Activated T-helper 17 cell treated with anti-CD3 and anti-CD28 coated beads, Interleukin-2, amount 50 U/mL, for 72 hours (primary cell): ENCODE data around the gene PCSK4. TPM values are rescaled to one million over a fixed set of nuclear protein-coding genes. Genes with fewer than 3 reads are reported as not detected.
A peak's percentile ranks its signal among the peaks of the same experiment; 100 is the strongest.

ENCODE experiments used
- ATAC-seq: fragments of 150-1000 bp; cut with Tn5 transposase; replicated peaks from 2 replicates; pipeline ENCODE4 v1.10.0; 2021; ENCODE audit warnings: mild to moderate bottlenecking, moderate library complexity
- H3K27ac Mint-ChIP-seq: one replicate; pipeline ENCODE4 v1.8.0; 2022; ENCODE audit warnings: mixed read lengths
- H3K27me3 Mint-ChIP-seq: one replicate; pipeline ENCODE4 v1.8.0; 2022; ENCODE audit warnings: mixed read lengths
- H3K36me3 Mint-ChIP-seq: one replicate; pipeline ENCODE4 v1.8.0; 2022; ENCODE audit warnings: low read depth, mild to moderate bottlenecking, mixed read lengths
- H3K4me1 Mint-ChIP-seq: one replicate; pipeline ENCODE4 v1.8.0; 2022; ENCODE audit warnings: mixed read lengths
- H3K4me3 Mint-ChIP-seq: one replicate; pipeline ENCODE4 v1.8.0; 2022; ENCODE audit warnings: mild to moderate bottlenecking, mixed read lengths
- H3K9me3 Mint-ChIP-seq: one replicate; pipeline ENCODE4 v1.8.0; 2022; ENCODE audit warnings: mixed read lengths
- total RNA-seq, 2 donors: library from RNA; stranded (reverse); gene quantifications; one replicate each; pipeline ENCODE4 v1.2.3, GENCODE V29; 2022

The PCSK4 gene
- total RNA-seq, 2 donors from 2014 or later: 2.4 to 7.8 TPM

- no peaks in the 10 kb centered on the region for H3K9me3 Mint-ChIP-seq
- H3K27ac Mint-ChIP-seq: no peak overlapping the region
- H3K36me3 Mint-ChIP-seq: peaks cover 8% of the 10 kb centered on the region
- H3K27me3 Mint-ChIP-seq: peaks cover 18% of the 10 kb centered on the region
- H3K4me1 Mint-ChIP-seq: peaks cover 9% of the 10 kb centered on the region
- peak; percentile 65 for ATAC-seq
- H3K4me3 Mint-ChIP-seq: peak overlapping the region; percentile 23
These were observed 34.6 kb downstream of the PCSK4 start for GRCh38 chr19:1455336-1456120.

DNA sequence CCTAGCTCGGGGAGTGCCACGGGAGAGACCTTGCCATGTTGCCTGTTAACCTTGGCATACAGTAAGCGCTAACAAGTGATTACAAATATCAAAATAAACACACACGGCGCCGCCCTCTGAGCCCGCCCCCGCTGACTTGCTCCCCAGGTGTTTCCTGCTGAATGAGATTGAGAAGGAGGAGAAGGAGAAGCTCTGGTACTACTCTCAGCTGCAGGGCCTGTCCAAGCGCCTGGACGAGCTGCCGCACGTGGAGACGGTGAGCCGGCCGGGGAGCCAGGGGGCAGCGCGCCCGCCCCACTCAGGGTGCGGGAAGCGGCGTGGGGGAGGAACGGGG lies 35.2 kb downstream of the PCSK4 start:
- peaks cover 9% of the 10 kb centered on the region for H3K36me3 Mint-ChIP-seq
- no peak overlapping the region for H3K27ac Mint-ChIP-seq
- H3K9me3 Mint-ChIP-seq: no peaks in the 10 kb centered on the region

GRCh38 chr19:1453525-1454364 lies 36.4 kb downstream of the PCSK4 start:
- H3K27ac Mint-ChIP-seq: no peak overlapping the region
- no peak for ATAC-seq
- no peaks in the 10 kb centered on the region for H3K9me3 Mint-ChIP-seq
- peaks cover 5% of the 10 kb centered on the region for H3K4me1 Mint-ChIP-seq
- peaks cover 11% of the 10 kb centered on the region for H3K36me3 Mint-ChIP-seq
- H3K27me3 Mint-ChIP-seq: peaks cover 23% of the 10 kb centered on the region
- no peak overlapping the region for H3K4me3 Mint-ChIP-seq

More for the DNA sequence above, 35.2 kb downstream of the PCSK4 start:
- no peak overlapping the region for H3K4me3 Mint-ChIP-seq
- H3K27me3 Mint-ChIP-seq: peaks cover 19% of the 10 kb centered on the region
- H3K4me1 Mint-ChIP-seq: peaks cover 9% of the 10 kb centered on the region
- no peak for ATAC-seq

DNA sequence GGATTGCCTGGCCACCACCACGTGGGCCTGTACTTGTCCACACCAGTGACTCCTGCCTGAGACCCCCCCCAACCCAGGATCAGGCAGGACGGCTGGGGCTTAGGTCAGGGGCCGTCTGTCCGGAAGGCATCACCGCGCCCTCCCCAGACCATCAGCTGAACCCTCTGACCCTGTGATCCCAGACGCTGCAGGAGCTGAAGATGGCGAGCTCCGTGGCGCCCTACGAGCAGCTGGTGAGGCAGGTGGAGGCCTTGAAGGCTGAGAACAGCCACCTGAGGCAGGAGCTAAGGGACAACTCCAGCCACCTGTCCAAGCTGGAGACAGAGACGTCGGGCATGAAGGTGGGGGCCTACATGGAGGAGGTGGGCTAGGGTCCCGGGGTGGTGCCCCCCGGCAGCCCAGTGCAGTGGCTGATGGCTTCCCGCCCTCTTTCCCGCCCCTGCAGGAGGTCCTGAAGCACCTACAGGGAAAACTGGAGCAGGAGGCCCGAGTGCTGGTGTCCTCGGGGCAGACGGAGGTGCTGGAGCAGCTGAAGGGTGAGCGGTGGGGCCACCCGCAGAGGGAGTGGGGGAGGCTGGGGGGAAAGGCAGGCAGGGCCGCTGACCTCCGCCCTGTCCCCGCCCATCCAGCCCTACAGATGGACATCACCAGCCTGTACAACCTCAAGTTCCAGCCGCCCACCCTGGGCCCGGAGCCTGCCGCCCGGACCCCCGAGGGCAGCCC lies 37.2 kb downstream of the PCSK4 start:
- Mint-ChIP-seq H3K36me3 (peaks cover 15% of the 10 kb centered on the region), H3K4me3 (no peak overlapping the region), H3K27ac (no peak overlapping the region), H3K9me3 (no peaks in the 10 kb centered on the region), H3K27me3 (peaks cover 26% of the 10 kb centered on the region), H3K4me1 (peaks cover 4% of the 10 kb centered on the region)
- no peak for ATAC-seq

- Mint-ChIP-seq H3K27me3 (peaks cover 34% of the 10 kb centered on the region), H3K36me3 (peaks cover 20% of the 10 kb centered on the region), H3K27ac (no peak overlapping the region), H3K4me1 (peaks cover 4% of the 10 kb centered on the region), H3K4me3 (no peak overlapping the region), H3K9me3 (no peaks in the 10 kb centered on the region)
- ATAC-seq: no peak
These were observed 38.0 kb downstream of the PCSK4 start for GRCh38 chr19:1451916-1452801.

GRCh38 chr19:1450735-1451731 lies 39.1 kb downstream of the PCSK4 start:
- peaks cover 34% of the 10 kb centered on the region for H3K27me3 Mint-ChIP-seq
- ATAC-seq: no peak
- peaks cover 4% of the 10 kb centered on the region for H3K4me1 Mint-ChIP-seq
- no peak overlapping the region for H3K27ac Mint-ChIP-seq
- H3K4me3 Mint-ChIP-seq: no peak overlapping the region
- H3K9me3 Mint-ChIP-seq: no peaks in the 10 kb centered on the region
- peaks cover 20% of the 10 kb centered on the region for H3K36me3 Mint-ChIP-seq

DNA sequence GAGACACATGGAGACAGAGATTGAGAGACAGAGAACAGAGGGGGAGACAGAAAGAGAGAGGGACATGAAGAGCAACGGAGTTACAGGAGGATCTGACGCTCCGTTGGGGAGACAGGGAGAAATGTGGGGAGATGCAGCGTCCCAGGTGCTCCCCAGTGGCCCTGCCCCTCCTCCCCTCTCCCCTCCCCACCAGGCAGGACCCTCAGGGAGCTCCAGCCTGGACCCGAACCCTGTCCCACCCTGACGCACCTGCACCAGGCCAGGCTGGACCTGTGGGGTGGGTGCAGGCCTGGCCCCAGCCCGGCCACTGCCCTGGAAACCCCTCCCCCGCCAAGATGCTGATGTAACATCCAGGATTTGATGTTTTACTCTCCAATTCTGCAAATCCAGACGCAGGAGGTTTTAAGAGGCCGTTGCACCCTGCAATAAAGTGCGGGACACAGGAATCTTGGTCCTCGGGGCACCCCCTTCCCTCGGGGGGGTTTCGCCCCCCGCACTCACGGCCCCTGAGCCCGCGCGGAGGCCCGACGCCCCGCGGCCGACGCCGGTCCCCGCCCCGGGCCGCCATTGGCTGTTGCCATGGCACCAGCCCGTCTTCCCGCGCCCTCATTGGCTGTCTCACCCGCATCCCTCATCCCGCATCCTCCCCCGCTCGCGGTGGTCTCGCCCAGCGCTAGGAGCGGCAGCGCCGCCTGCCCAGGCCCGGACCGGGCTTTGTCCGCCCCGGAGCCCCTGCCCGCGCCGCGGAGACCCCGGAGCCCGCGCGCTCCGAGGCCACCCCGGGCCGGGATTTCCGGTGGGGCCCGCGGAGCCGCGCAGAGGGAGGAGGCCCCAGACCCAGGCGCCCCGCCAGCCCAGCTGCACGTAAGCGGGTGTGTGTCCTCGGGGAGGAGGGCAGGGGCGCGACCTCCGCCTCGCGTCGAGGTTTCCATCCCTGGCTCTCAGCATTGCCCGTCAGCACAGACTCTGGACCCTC lies 40.4 kb downstream of the PCSK4 start, which contains the start of gene APC2:
TSS of gene APC2 (plus strand) at position 655 of the 976 bp plus-strand sequence. CDS start 2,881 bp downstream, outside the sequence.
- H3K9me3 Mint-ChIP-seq: no peaks in the 10 kb centered on the region

DNA sequence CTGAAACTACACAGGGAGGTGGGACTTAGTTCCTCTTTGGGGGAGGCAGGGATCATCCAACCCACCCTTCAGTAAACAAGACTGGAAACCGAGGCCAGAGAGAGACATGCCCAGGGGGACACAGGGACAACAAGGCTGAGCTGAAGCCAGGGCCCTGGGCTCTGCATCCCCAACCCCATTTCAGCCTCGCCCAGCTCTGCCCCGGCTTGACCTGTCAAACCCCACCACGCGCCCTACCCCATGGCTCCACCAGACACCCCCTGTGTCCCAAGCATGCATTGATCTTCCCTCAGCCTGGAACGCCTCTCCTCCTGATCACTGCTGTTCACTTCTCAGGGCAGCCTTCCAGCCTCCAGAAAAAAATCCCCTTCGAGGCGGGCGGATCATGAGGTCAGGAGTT lies 42.2 kb downstream of the PCSK4 start:
- H3K9me3 Mint-ChIP-seq: no peaks in the 10 kb centered on the region
- H3K27ac Mint-ChIP-seq: no peak overlapping the region
- ATAC-seq: no peak
- peaks cover 21% of the 10 kb centered on the region for H3K36me3 Mint-ChIP-seq
- peaks cover 22% of the 10 kb centered on the region for H3K27me3 Mint-ChIP-seq
- no peaks in the 10 kb centered on the region for H3K4me1 Mint-ChIP-seq
- no peak overlapping the region for H3K4me3 Mint-ChIP-seq

More for the DNA sequence above, 40.4 kb downstream of the PCSK4 start, which contains the start of gene APC2:
- no peak within 1 kb of the TSS for H3K4me3 Mint-ChIP-seq
- peaks cover 20% of the 10 kb centered on the region for H3K36me3 Mint-ChIP-seq
- no peak within 1 kb of the TSS for H3K27ac Mint-ChIP-seq
- no peaks in the 10 kb centered on the region for H3K4me1 Mint-ChIP-seq
- H3K27me3 Mint-ChIP-seq: peaks cover 28% of the 10 kb centered on the region
- ATAC-seq: no peak

- Mint-ChIP-seq H3K36me3 (peaks cover 26% of the 10 kb centered on the region), H3K4me3 (no peak overlapping the region), H3K27me3 (peaks cover 22% of the 10 kb centered on the region), H3K27ac (no peak overlapping the region), H3K9me3 (no peaks in the 10 kb centered on the region), H3K4me1 (no peaks in the 10 kb centered on the region)
- no peak for ATAC-seq
These were observed 42.6 kb downstream of the PCSK4 start for GRCh38 chr19:1447504-1447903.

DNA sequence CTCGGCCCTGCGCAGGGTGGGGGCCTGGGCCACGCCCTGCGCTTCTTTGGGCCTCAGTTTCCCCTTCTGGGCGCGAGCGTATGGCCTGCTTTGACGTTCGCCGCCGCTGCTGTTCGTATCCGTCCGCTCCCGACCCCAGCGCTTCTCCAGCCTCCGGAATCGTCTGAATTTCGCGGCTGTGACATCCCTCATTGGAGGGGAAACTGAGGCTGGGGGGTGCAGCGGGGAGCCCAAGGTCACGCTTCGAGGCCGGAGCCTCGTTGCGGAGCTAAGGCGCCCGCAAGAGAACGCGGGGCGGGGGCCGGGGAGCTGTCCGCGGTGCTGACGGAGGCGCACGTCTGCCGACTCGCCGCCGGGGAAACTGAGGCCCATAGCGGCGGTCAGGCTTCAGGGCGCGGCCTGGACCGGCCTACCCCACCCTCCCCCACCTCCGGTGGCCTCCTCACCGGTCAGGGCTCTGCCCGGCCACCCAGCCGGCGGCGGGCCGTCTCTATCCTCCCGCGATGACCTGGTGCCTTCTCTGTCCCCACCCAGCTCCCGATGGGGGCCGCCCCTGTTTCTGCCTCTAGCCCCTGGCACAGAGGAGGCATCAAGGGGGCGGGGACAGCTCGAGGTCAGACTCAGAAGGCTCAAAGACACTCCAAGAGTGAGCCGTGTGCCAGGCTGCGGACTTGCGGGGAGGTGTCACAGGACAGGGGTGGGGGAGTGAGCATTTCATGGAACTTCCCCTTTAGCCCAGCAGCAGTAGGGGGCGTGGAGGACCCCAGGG lies 43.3 kb downstream of the PCSK4 start:
- H3K27me3 Mint-ChIP-seq: peaks cover 22% of the 10 kb centered on the region

DNA sequence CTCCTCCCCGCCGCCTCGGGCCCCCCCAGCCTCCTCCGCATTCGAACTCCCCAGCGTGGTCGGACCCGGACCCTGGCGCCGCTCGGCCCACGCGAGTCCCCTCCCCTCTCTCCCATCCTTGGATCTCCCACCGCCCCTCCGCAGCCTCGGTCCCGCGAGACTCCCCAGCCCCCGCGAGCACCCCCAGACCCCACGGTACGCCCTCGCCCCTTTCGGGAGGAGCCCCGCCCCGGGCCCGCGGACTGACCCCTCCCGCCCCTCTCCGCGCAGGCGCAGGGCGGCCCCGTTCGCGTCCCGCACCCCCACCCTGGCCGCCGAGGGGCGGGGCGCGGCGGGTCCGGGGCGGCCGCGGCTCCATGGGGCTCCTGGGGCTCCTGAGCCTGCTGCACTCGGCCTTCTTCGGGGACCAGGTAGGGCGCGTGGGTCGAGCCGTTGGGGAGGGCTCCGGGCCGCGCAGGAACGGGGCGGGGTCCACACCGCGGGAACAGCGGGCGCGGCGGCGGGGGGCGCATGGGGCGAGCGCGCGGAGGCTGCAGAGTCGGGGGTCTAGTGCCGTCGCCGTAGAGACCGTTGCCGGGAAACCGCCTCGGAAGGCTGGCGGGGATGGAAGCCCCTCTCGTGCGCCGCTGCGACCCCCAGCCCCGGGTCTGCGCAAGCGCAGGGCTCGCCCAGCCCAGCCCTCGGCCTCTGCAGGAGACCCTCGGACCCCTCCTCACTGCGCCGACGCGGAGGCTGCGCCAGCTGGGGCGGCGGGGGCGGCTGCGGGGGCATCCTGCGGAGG lies 44.0 kb downstream of the PCSK4 start:
- no peaks in the 10 kb centered on the region for H3K9me3 Mint-ChIP-seq
- peaks cover 21% of the 10 kb centered on the region for H3K27me3 Mint-ChIP-seq
- H3K4me1 Mint-ChIP-seq: no peaks in the 10 kb centered on the region
- no peak for ATAC-seq
- H3K27ac Mint-ChIP-seq: no peak overlapping the region
- H3K36me3 Mint-ChIP-seq: peaks cover 39% of the 10 kb centered on the region
- H3K4me3 Mint-ChIP-seq: peak overlapping the region; percentile 71

More for the DNA sequence above, 43.3 kb downstream of the PCSK4 start:
- no peak for ATAC-seq
- Mint-ChIP-seq H3K9me3 (no peaks in the 10 kb centered on the region), H3K36me3 (peaks cover 32% of the 10 kb centered on the region), H3K4me3 (no peak overlapping the region), H3K27ac (no peak overlapping the region), H3K4me1 (no peaks in the 10 kb centered on the region)
